IMR-90 (cell line): ENCODE data around the gene PPP1R13B. TPM values are rescaled to one million over a fixed set of nuclear protein-coding genes. Genes with fewer than 3 reads are reported as not detected.

Experiments used
- ATAC-seq: fragments of 200-7000 bp; cut with Tn5 transposase; 2 replicates; pipeline ENCODE4 v1.9.1; 2020; ENCODE audit warnings: low read depth, mild to moderate bottlenecking, moderate library complexity
- BruUV-seq: library from RNA; stranded (reverse); fragments of 400-500 nt; replicated peaks from 2 replicates; lab custom pipeline; 2021; lab: Mats Ljungman, UMichigan
- CTCF ChIA-PET: fragments of 300-600 bp; formaldehyde crosslinking; extraction: SDS; loops from one replicate; lab custom pipeline; 2021; ENCODE audit warnings: antibody characterized with exemption; lab: Yijun Ruan, JAX
- POLR2A ChIA-PET: fragments of 300-600 bp; sonication (Branson Sonifier 250); formaldehyde crosslinking; loops from one replicate; lab custom pipeline; 2022; ENCODE audit warnings: antibody characterized with exemption; ENCODE audit not compliant: unreplicated experiment; lab: Charles Lee
- DNase-seq: peaks from one replicate; pipeline ENCODE4 v3.0.0; 2013
- H2AFZ ChIP-seq: replicated peaks from 2 replicates; pipeline ENCODE3; 2013; ENCODE audit warnings: low read length, mild to moderate bottlenecking; ENCODE audit not compliant: poor library complexity
- H2AK5ac ChIP-seq: 2 replicates; pipeline ENCODE4 v1.6.1; 2013; ENCODE audit warnings: low read depth, low read length, inconsistent platforms
- H2AK9ac ChIP-seq: replicated peaks from 2 replicates; pipeline ENCODE3; 2013; ENCODE audit warnings: mild to moderate bottlenecking, low read depth, low read length, moderate library complexity; ENCODE audit not compliant: poor library complexity
- H2BK120ac ChIP-seq: 2 replicates; pipeline ENCODE4 v1.6.1; 2013; ENCODE audit warnings: low read depth, low read length, inconsistent platforms
- H2BK15ac ChIP-seq: 3 replicates; pipeline ENCODE4 v1.6.1; 2013; ENCODE audit warnings: low read depth, low read length, inconsistent platforms
- H2BK20ac ChIP-seq: 2 replicates; pipeline ENCODE4 v1.6.1; 2013; ENCODE audit warnings: low read depth, mild to moderate bottlenecking, inconsistent platforms, low read length, moderate library complexity
- H2BK5ac ChIP-seq: 2 replicates; pipeline ENCODE4 v1.6.1; 2013; ENCODE audit warnings: mild to moderate bottlenecking, low read depth, low read length, inconsistent platforms; ENCODE audit not compliant: poor library complexity, severe bottlenecking
- H3K14ac ChIP-seq: replicated peaks from 2 replicates; pipeline ENCODE4 v1.6.1; 2013; ENCODE audit warnings: low read depth, low read length, inconsistent platforms
- H3K18ac ChIP-seq: 2 replicates; pipeline ENCODE4 v1.6.1; 2013; ENCODE audit warnings: low read depth, low read length, control low read depth
- H3K23ac ChIP-seq: 2 replicates; pipeline ENCODE4 v1.6.1; 2013; ENCODE audit warnings: low read depth, low read length, inconsistent platforms
- H3K27ac ChIP-seq: 2 replicates; pipeline ENCODE4 v1.5.1; 2013; ENCODE audit warnings: mild to moderate bottlenecking, control low read depth, low read length; ENCODE audit not compliant: insufficient read depth
- H3K27me3 ChIP-seq: 2 replicates; pipeline ENCODE4 v1.6.1; 2013; ENCODE audit warnings: low read length; ENCODE audit not compliant: control insufficient read depth, insufficient read depth
- H3K36me3 ChIP-seq: 2 replicates; pipeline ENCODE4 v1.6.1; 2013; ENCODE audit warnings: low read length, mixed read lengths; ENCODE audit not compliant: control insufficient read depth, insufficient read depth
- H3K4ac ChIP-seq: 2 replicates; pipeline ENCODE4 v1.6.1; 2013; ENCODE audit warnings: low read depth, low read length, inconsistent platforms
- H3K4me1 ChIP-seq: 2 replicates; pipeline ENCODE4 v1.6.1; 2013; ENCODE audit warnings: low read length, mixed read lengths; ENCODE audit not compliant: control insufficient read depth, insufficient read depth
- H3K4me2 ChIP-seq: 2 replicates; pipeline ENCODE4 v1.6.1; 2013; ENCODE audit warnings: low read depth, mild to moderate bottlenecking, control low read depth, low read length, moderate library complexity
- H3K4me3 ChIP-seq: 2 replicates; pipeline ENCODE4 v1.5.1; 2013; ENCODE audit warnings: low read depth, mild to moderate bottlenecking, control low read depth, low read length, moderate library complexity; ENCODE audit not compliant: insufficient read depth
- H3K56ac ChIP-seq: 2 replicates; pipeline ENCODE4 v1.6.1; 2013; ENCODE audit warnings: low read length, inconsistent platforms; ENCODE audit not compliant: insufficient read depth; ENCODE audit errors: extremely low read depth
- H3K79me1 ChIP-seq, 2 experiments: 2 replicates each; pipeline ENCODE4 v1.6.1; 2013; ENCODE audit warnings: low read length in 2 of 2, inconsistent platforms in 1 of 2, low read depth in 1 of 2
- H3K9ac ChIP-seq: 2 replicates; pipeline ENCODE4 v1.6.1; 2013; ENCODE audit warnings: low read depth, low read length, control low read depth
- H3K9me1 ChIP-seq: 2 replicates; pipeline ENCODE4 v1.6.1; 2013; ENCODE audit warnings: low read length, inconsistent platforms; ENCODE audit not compliant: insufficient read depth
- H3K9me3 ChIP-seq: 2 replicates; pipeline ENCODE4 v1.6.1; 2013; ENCODE audit warnings: low read length; ENCODE audit not compliant: control insufficient read depth, insufficient read depth
- H4K20me1 ChIP-seq: 2 replicates; pipeline ENCODE4 v1.6.1; 2013; ENCODE audit warnings: low read length, inconsistent platforms; ENCODE audit not compliant: insufficient read depth
- H4K5ac ChIP-seq: 2 replicates; pipeline ENCODE4 v1.6.1; 2013; ENCODE audit warnings: mild to moderate bottlenecking, low read depth, low read length, control low read depth
- H4K8ac ChIP-seq, 2 experiments: 2 replicates each; pipeline ENCODE4 v1.6.1; 2013; ENCODE audit warnings: low read depth in 2 of 2, low read length in 2 of 2, control low read depth in 1 of 2, inconsistent platforms in 1 of 2
- H4K91ac ChIP-seq: 2 replicates; pipeline ENCODE4 v1.6.1; 2013; ENCODE audit warnings: low read depth, low read length, inconsistent platforms; ENCODE audit not compliant: insufficient read depth
- BHLHE40 ChIP-seq: fragments of 150-350 bp; IDR thresholded peaks from 2 replicates; pipeline ENCODE4 v1.6.1; 2016; ENCODE audit warnings: mild to moderate bottlenecking, low read depth, low read length
- CEBPB ChIP-seq: IDR thresholded peaks from 2 replicates; pipeline ENCODE4 v1.6.1; 2012; ENCODE audit warnings: low read depth, low read length, improper control_type of control experiment
- CHD1 ChIP-seq: IDR thresholded peaks from 2 replicates; pipeline ENCODE4 v1.6.1; 2012; ENCODE audit warnings: low read depth, low read length, improper control_type of control experiment
- FOS ChIP-seq: fragments of 150-350 bp; IDR thresholded peaks from 2 replicates; pipeline ENCODE4 v1.6.1; 2016; ENCODE audit warnings: low read depth, low read length
- MAFK ChIP-seq: IDR thresholded peaks from 2 replicates; pipeline ENCODE4 v1.6.1; 2012; ENCODE audit warnings: low read depth, low read length, improper control_type of control experiment
- MAZ ChIP-seq: IDR thresholded peaks from 2 replicates; pipeline ENCODE4 v1.6.1; 2012; ENCODE audit warnings: low read depth, mild to moderate bottlenecking, low read length, improper control_type of control experiment, moderate library complexity, borderline replicate concordance
- MXI1 ChIP-seq: IDR thresholded peaks from 2 replicates; pipeline ENCODE4 v1.6.1; 2012; ENCODE audit warnings: low read depth, mild to moderate bottlenecking, low read length, moderate library complexity, borderline replicate concordance
- NFE2L2 ChIP-seq: fragments of 150-350 bp; IDR thresholded peaks from 2 replicates; pipeline ENCODE4 v1.6.1; 2016; ENCODE audit warnings: low read depth, mild to moderate bottlenecking, low read length
- POLR2A ChIP-seq: IDR thresholded peaks from 2 replicates; pipeline ENCODE4 v1.6.1; 2012; ENCODE audit warnings: mild to moderate bottlenecking, low read depth, low read length
- RAD21 ChIP-seq: IDR thresholded peaks from 2 replicates; pipeline ENCODE4 v1.6.1; 2012; ENCODE audit warnings: low read length, improper control_type of control experiment
- RCOR1 ChIP-seq: IDR thresholded peaks from 2 replicates; pipeline ENCODE4 v1.6.1; 2012; ENCODE audit warnings: mild to moderate bottlenecking, low read length, improper control_type of control experiment; ENCODE audit not compliant: insufficient replicate concordance
- RFX5 ChIP-seq: IDR thresholded peaks from 2 replicates; pipeline ENCODE4 v1.8.0; 2012; ENCODE audit warnings: low read depth, mild to moderate bottlenecking, low read length, moderate library complexity
- SMC3 ChIP-seq: fragments of 150-350 bp; IDR thresholded peaks from 2 replicates; pipeline ENCODE4 v1.6.1; 2016; ENCODE audit warnings: low read depth, mild to moderate bottlenecking, antibody characterized with exemption, low read length, moderate library complexity
- WGBS, 2 experiments: methylation state at CpG; one replicate each; pipeline versions ENCODE4 v1.1.5 to v1.1.7; 2013; ENCODE audit warnings: missing lambda C conversion rate in 2 of 2; ENCODE audit not compliant: insufficient read length in 1 of 2; ENCODE audit errors: extremely low coverage in 2 of 2; 5-methylcytosine and 5-hydroxymethylcytosine counted together
- dilution Hi-C: fragments of 300-500 bp; cut with HindIII; formaldehyde crosslinking; loops from one replicate; pipeline ENCODE4 v1.14.3; 2018; ENCODE audit warnings: low sequenced_read_pairs; ENCODE audit not compliant: unreplicated experiment
- in situ Hi-C: fragments of 300-500 bp; cut with MboI; formaldehyde crosslinking; loops from 3 replicates; pipeline ENCODE4 v1.14.3; 2019; ENCODE audit warnings: low sequenced_read_pairs, inconsistent platforms, mixed read lengths
- intact Hi-C: fragments of 100-400 bp; cut with micrococcal nuclease; formaldehyde crosslinking; loops from 2 replicates; pipeline ENCODE4 v1.10.0; 2022
- polyA plus RNA-seq, 3 experiments: library from polyadenylated mRNA; depleted of rRNA; stranded (reverse); fragments of >200 nt; gene quantifications; 2 replicates each; pipeline ENCODE4 v1.2.3, GENCODE V29; 2012; ENCODE audit warnings: low replicate concordance in 1 of 3
- total RNA-seq: library from RNA; depleted of rRNA; stranded (reverse); fragments of >200 nt; gene quantifications from 2 replicates; pipeline ENCODE4 v1.2.3, GENCODE V29; 2012
- TF ChIP-seq, protein P1 (sequence below): fragments of 150-350 bp; IDR thresholded peaks from 2 replicates; pipeline ENCODE4 v1.6.1; 2017; ENCODE audit warnings: mild to moderate bottlenecking, antibody characterized with exemption, low read length, low read depth
- TF ChIP-seq, protein P2 (sequence below): fragments of 150-350 bp; IDR thresholded peaks from 2 replicates; pipeline ENCODE4 v1.6.1; 2016; ENCODE audit warnings: low read depth, mild to moderate bottlenecking, low read length, moderate library complexity, borderline replicate concordance
- TF ChIP-seq, protein P3 (sequence below): conservative IDR thresholded peaks from 2 replicates; pipeline ENCODE4 v1.5.1; 2012; ENCODE audit warnings: mild to moderate bottlenecking, low read depth, low read length, improper control_type of control experiment

The PPP1R13B gene
- total and polyA plus RNA-seq, 2 of the 4 experiments (the other 2 are of a cell fraction), result 1.6 to 2.8 TPM

DNA sequence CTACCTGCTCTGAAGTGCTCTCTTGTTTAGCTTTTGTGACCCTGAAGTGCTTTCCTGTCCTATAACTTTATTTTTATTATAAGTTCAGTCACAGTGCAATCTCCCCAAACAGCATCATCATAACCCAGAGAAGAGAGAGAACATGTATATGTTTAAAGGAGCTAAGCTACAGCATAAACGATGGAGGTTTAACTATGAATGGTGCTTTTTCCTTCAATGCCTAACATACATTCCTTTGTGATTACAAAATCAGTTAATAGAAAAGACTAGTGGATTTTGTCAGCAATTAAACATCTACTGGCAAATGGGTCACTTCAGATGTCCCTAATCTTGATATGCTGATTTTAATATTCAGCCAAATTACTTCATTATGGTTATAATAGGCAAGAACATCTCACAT is 85.3 kb downstream of the PPP1R13B start:
- no peak overlapping the region for H4K91ac ChIP-seq
- no peaks in the 10 kb centered on the region for H3K27me3 ChIP-seq
- no peak overlapping the region for H4K5ac ChIP-seq
- DNase-seq, result peak; percentile 66
- no peak overlapping the region for H3K18ac ChIP-seq
- no peak overlapping the region for H3K56ac ChIP-seq
- no peak overlapping the region for H2AFZ ChIP-seq
- no peak overlapping the region for H3K23ac ChIP-seq
- H3K9me1 ChIP-seq, result peaks cover 5% of the 10 kb centered on the region; the same call in 1 of the 2 replicates
- H2BK120ac ChIP-seq, result no peak overlapping the region
- H3K4ac ChIP-seq, result no peak overlapping the region
- peak overlapping the region; percentile 46 for H2BK5ac ChIP-seq
- H4K8ac ChIP-seq, result 0 out of 4 replicates have a peak overlapping the region, but pooled peaks of 1 of the 2 experiments have one; percentile 51
- H2AK9ac ChIP-seq, result no peak overlapping the region
- ChIA-PET POLR2A (no interaction called here), CTCF (interaction anchor here (0.6 kb wide), 1 partner anchor 28 kb away, joined by 3 read pairs; no protein-coding TSS in a partner anchor)
- peak; percentile 92 for ATAC-seq
- in situ Hi-C loops, result no loop called here
- intact Hi-C loops, result no loop called here
- no peak overlapping the region for H2BK15ac ChIP-seq
- no CpG with 5 or more reads among the region's 1 CpG for WGBS, 2 experiments
- H4K20me1 ChIP-seq, result no peaks in the 10 kb centered on the region
- no peak overlapping the region for H3K14ac ChIP-seq
- H3K27ac ChIP-seq, result peak overlapping the region; percentile 57; the same call in 1 of the 2 replicates
- no peak overlapping the region for H3K4me3 ChIP-seq
- dilution Hi-C loops, result no loop called here
- no peaks in the 10 kb centered on the region for H3K9me3 ChIP-seq
- no peaks in the 10 kb centered on the region for H3K79me1 ChIP-seq
- no peak overlapping the region; the same call in 1 of the 2 replicates for H3K4me2 ChIP-seq
- TF ChIP-seq MAFK, result no peak
- no peak for TF ChIP-seq RAD21
- TF ChIP-seq, protein P1, sequence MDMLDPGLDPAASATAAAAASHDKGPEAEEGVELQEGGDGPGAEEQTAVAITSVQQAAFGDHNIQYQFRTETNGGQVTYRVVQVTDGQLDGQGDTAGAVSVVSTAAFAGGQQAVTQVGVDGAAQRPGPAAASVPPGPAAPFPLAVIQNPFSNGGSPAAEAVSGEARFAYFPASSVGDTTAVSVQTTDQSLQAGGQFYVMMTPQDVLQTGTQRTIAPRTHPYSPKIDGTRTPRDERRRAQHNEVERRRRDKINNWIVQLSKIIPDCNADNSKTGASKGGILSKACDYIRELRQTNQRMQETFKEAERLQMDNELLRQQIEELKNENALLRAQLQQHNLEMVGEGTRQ, result no peak
- TF ChIP-seq SMC3, result no peak
- TF ChIP-seq POLR2A, result no peak
- TF ChIP-seq RCOR1, result no peak
- TF ChIP-seq RFX5, result no peak
- TF ChIP-seq, protein P2, sequence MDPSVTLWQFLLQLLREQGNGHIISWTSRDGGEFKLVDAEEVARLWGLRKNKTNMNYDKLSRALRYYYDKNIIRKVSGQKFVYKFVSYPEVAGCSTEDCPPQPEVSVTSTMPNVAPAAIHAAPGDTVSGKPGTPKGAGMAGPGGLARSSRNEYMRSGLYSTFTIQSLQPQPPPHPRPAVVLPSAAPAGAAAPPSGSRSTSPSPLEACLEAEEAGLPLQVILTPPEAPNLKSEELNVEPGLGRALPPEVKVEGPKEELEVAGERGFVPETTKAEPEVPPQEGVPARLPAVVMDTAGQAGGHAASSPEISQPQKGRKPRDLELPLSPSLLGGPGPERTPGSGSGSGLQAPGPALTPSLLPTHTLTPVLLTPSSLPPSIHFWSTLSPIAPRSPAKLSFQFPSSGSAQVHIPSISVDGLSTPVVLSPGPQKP, result no peak
- no peak for TF ChIP-seq BHLHE40
- TF ChIP-seq FOS, result no peak
- TF ChIP-seq, protein P3, sequence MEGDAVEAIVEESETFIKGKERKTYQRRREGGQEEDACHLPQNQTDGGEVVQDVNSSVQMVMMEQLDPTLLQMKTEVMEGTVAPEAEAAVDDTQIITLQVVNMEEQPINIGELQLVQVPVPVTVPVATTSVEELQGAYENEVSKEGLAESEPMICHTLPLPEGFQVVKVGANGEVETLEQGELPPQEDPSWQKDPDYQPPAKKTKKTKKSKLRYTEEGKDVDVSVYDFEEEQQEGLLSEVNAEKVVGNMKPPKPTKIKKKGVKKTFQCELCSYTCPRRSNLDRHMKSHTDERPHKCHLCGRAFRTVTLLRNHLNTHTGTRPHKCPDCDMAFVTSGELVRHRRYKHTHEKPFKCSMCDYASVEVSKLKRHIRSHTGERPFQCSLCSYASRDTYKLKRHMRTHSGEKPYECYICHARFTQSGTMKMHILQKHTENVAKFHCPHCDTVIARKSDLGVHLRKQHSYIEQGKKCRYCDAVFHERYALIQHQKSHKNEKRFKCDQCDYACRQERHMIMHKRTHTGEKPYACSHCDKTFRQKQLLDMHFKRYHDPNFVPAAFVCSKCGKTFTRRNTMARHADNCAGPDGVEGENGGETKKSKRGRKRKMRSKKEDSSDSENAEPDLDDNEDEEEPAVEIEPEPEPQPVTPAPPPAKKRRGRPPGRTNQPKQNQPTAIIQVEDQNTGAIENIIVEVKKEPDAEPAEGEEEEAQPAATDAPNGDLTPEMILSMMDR, result no peak
- no peak for TF ChIP-seq MXI1
- TF ChIP-seq MAZ, result no peak
- TF ChIP-seq CEBPB, result no peak
- TF ChIP-seq NFE2L2, result no peak
- no peak for TF ChIP-seq CHD1
- no peak overlapping the region for H2BK20ac ChIP-seq
- H3K9ac ChIP-seq, result no peak overlapping the region
- no peak overlapping the region for H2AK5ac ChIP-seq
- H3K4me1 ChIP-seq, result peaks cover 3% of the 10 kb centered on the region
- no TSS peak for BruUV-seq
- no peaks in the 10 kb centered on the region for H3K36me3 ChIP-seq
